A673 (cell line): ENCODE results near the gene MATN1.

Experiments used
- CTCF ChIP-seq: fragments of 300-800, 200-600 bp; sonication (generic); conservative IDR thresholded peaks from 2 replicates; pipeline ENCODE4 v1.5.1; 2017; ENCODE audit warnings: low read depth, mild to moderate bottlenecking, antibody characterized with exemption, low read length, moderate library complexity, mixed read lengths
- EZH2 ChIP-seq: fragments of 200-600 bp; sonication (generic); IDR thresholded peaks from 2 replicates; pipeline ENCODE4 v1.6.1; 2017; ENCODE audit warnings: borderline replicate concordance, low read depth, mild to moderate bottlenecking, mixed read lengths, antibody characterized with exemption, low read length; ENCODE audit not compliant: poor library complexity, severe bottlenecking

- TF ChIP-seq EZH2 (no peak), CTCF (no peak)
These were observed 29.2 kb upstream of the MATN1 start for GRCh38 chr1:30752651-30752908.
